Fibroblast of villous mesenchyme (primary cell): ENCODE results near the gene NUFIP2. TPM values are rescaled to one million over a fixed set of nuclear protein-coding genes. Genes with fewer than 3 reads are reported as not detected.

Experiments used
- DNase-seq: peaks from one replicate; pipeline ENCODE4 v3.0.0-alpha.2; 2010; ENCODE audit warnings: low read depth
- H3K4me3 ChIP-seq: 2 replicates; pipeline ENCODE4 v1.5.1; 2011; ENCODE audit warnings: low read depth, mild to moderate bottlenecking, low read length
- CTCF ChIP-seq: IDR thresholded peaks from 2 replicates; pipeline ENCODE4 v1.5.1; 2012; ENCODE audit warnings: low read depth, mild to moderate bottlenecking, low read length; ENCODE audit not compliant: insufficient read depth
- total RNA-seq: library from RNA; depleted of rRNA; stranded (reverse); fragments of >200 nt; gene quantifications from 2 replicates; pipeline ENCODE4 v1.2.3, GENCODE V29; 2012

The NUFIP2 gene
- total RNA-seq, 1 donor: 67.4 TPM

- H3K4me3 ChIP-seq: no peak overlapping the region
- peak; percentile 88 for DNase-seq
- TF ChIP-seq CTCF: peak; percentile 89
Observed at GRCh38 chr17:29219378-29220047, 74.4 kb downstream of the NUFIP2 start.

GRCh38 chr17:29216856-29217255, 77.1 kb downstream of the NUFIP2 start:
- no peak overlapping the region for H3K4me3 ChIP-seq
- no peak for DNase-seq
- no peak for TF ChIP-seq CTCF

- DNase-seq: no peak
- TF ChIP-seq CTCF: no peak
- H3K4me3 ChIP-seq: no peak overlapping the region
Observed at GRCh38 chr17:29216181-29216580, 77.8 kb downstream of the NUFIP2 start.

- DNase-seq: peak; percentile 35
- TF ChIP-seq CTCF: no peak
- no peak overlapping the region for H3K4me3 ChIP-seq
Observed at GRCh38 chr17:29215717-29216116, 78.2 kb downstream of the NUFIP2 start.

GRCh38 chr17:29215174-29215573, 78.8 kb downstream of the NUFIP2 start:
- no peak for DNase-seq
- TF ChIP-seq CTCF: no peak
- H3K4me3 ChIP-seq: no peak overlapping the region

GRCh38 chr17:29214215-29215146, 79.5 kb downstream of the NUFIP2 start:
- no peak for TF ChIP-seq CTCF
- DNase-seq: no peak
- no peak overlapping the region for H3K4me3 ChIP-seq
